ENCODE data around the gene ZBTB43.
"Not testable (repeated sequence)": the region's sequence is repeated elsewhere in the genome, so short reads cannot be mapped to it uniquely, and the experiment has no call there.

Gene ZBTB43

GRCh38 chr9:126781186-126782052, 23.4 kb upstream of the ZBTB43 start:
- Histone ChIP-seq H3K4me1 (no peaks in the 10 kb centered on the region), H3K36me3 (no peaks in the 10 kb centered on the region), H3K27me3 (no peaks in the 10 kb centered on the region), H3K9me3 (no peaks in the 10 kb centered on the region), H3K4me3 (ENCODE audit: low read depth, low read length) (no peak overlapping the region)
- peak; percentile 88 for DNase-seq
- peak; percentile 87 for TF ChIP-seq CTCF (IDR thresholded peaks at IDR 0.05; ENCODE audit: low read depth, low read length)

GRCh38 chr9:126782053-126782388, 22.8 kb upstream of the ZBTB43 start:
- no peak overlapping the region for H3K4me3 ChIP-seq (ENCODE audit: low read depth, low read length)
- no peaks in the 10 kb centered on the region for H3K9me3 ChIP-seq
- H3K4me1 ChIP-seq = no peaks in the 10 kb centered on the region
- no peak for DNase-seq
- no peaks in the 10 kb centered on the region for H3K36me3 ChIP-seq
- H3K27me3 ChIP-seq = peaks cover under 1% of the 10 kb centered on the region; the same call in 1 of the 2 replicates
- no peak for TF ChIP-seq CTCF (IDR thresholded peaks at IDR 0.05; ENCODE audit: low read depth, low read length)

GRCh38 chr9:126783949-126784348, 20.9 kb upstream of the ZBTB43 start:
- H3K4me1 ChIP-seq = no peaks in the 10 kb centered on the region
- H3K36me3 ChIP-seq = no peaks in the 10 kb centered on the region
- DNase-seq = no peak
- no peaks in the 10 kb centered on the region for H3K9me3 ChIP-seq
- H3K27me3 ChIP-seq = peaks cover 17% of the 10 kb centered on the region
- H3K4me3 ChIP-seq (ENCODE audit: low read depth, low read length) = no peak overlapping the region
- no peak for TF ChIP-seq CTCF (IDR thresholded peaks at IDR 0.05; ENCODE audit: low read depth, low read length)

- no peaks in the 10 kb centered on the region for H3K36me3 ChIP-seq
- H3K4me1 ChIP-seq = no peaks in the 10 kb centered on the region
- no peak overlapping the region for H3K4me3 ChIP-seq (ENCODE audit: low read depth, low read length)
Measured at GRCh38 chr9:126784401-126784800, 20.4 kb upstream of the ZBTB43 start.

GRCh38 chr9:126784841-126785240, 20.0 kb upstream of the ZBTB43 start:
- not testable (repeated sequence) for DNase-seq; H3K36me3 ChIP-seq; H3K4me3 ChIP-seq (ENCODE audit: low read depth, low read length); H3K9me3 ChIP-seq; H3K4me1 ChIP-seq
- peaks cover 22% of the 10 kb centered on the region for H3K27me3 ChIP-seq

More at GRCh38 chr9:126784401-126784800, 20.4 kb upstream of the ZBTB43 start:
- Histone ChIP-seq H3K27me3 (peaks cover 18% of the 10 kb centered on the region), H3K9me3 (no peaks in the 10 kb centered on the region)
- no peak for DNase-seq
- TF ChIP-seq CTCF (IDR thresholded peaks at IDR 0.05; ENCODE audit: low read depth, low read length) = no peak

GRCh38 chr9:126788046-126788445, 16.8 kb upstream of the ZBTB43 start:
- H3K4me1 ChIP-seq = no peaks in the 10 kb centered on the region
- no peak for DNase-seq
- H3K27me3 ChIP-seq = peaks cover 30% of the 10 kb centered on the region
- no peaks in the 10 kb centered on the region for H3K9me3 ChIP-seq
- no peak overlapping the region for H3K4me3 ChIP-seq (ENCODE audit: low read depth, low read length)
- H3K36me3 ChIP-seq = no peaks in the 10 kb centered on the region
- TF ChIP-seq CTCF (IDR thresholded peaks at IDR 0.05; ENCODE audit: low read depth, low read length) = no peak

Measured in BE2C (cell line).